Endothelial cell of umbilical vein (primary cell): ENCODE measurements around the gene VPS26C. TPM values are rescaled to one million over a fixed set of nuclear protein-coding genes. Genes with fewer than 3 reads are reported as not detected.

Experiments
- BruUV-seq: library from RNA; stranded (reverse); fragments of 400-500 nt; replicated peaks from 2 replicates; lab custom pipeline; 2021; lab: Mats Ljungman, UMichigan
- CTCF ChIA-PET: fragments of 300-600, 350-600 bp; sonication (Branson Sonifier 250); formaldehyde crosslinking; loops from one replicate; lab custom pipeline; 2021; ENCODE audit warnings: antibody characterized with exemption, inconsistent platforms; lab: Charles Lee
- POLR2A ChIA-PET: fragments of 300-600, 350-600 bp; sonication (Branson Sonifier 250); formaldehyde crosslinking; loops from one replicate; lab custom pipeline; 2021; ENCODE audit warnings: antibody characterized with exemption, inconsistent platforms; lab: Charles Lee
- DNase-seq: peaks from one replicate; pipeline ENCODE4 v3.0.0-alpha.2; 2011; ENCODE audit warnings: low read depth, low spot score
- FAIRE-seq: peaks from 2 replicates; lab custom pipeline; 2011; peaks lifted over from hg19 to GRCh38; lab: Jason Lieb, UNC
- H2AFZ ChIP-seq: 2 replicates; pipeline ENCODE4 v1.6.0; 2012; ENCODE audit warnings: low read depth, low read length, control low read depth, inconsistent platforms
- H3K27ac ChIP-seq: 2 replicates; pipeline ENCODE4 v1.5.1; 2011; ENCODE audit warnings: low read depth, mild to moderate bottlenecking, control low read depth, low read length, moderate library complexity; ENCODE audit not compliant: insufficient read depth
- H3K27me3 ChIP-seq, 2 experiments: 2 replicates each; pipeline versions ENCODE4 v1.6.0 to v1.6.1; 2011; ENCODE audit warnings: low read length in 2 of 2, mixed read lengths in 1 of 2; ENCODE audit not compliant: control insufficient read depth in 2 of 2, insufficient read depth in 2 of 2
- H3K36me3 ChIP-seq, 2 experiments: 2 replicates in 1 of 2; 3 replicates in 1 of 2; pipeline ENCODE4 v1.5.1; 2011; ENCODE audit warnings: low read length in 2 of 2, mild to moderate bottlenecking in 1 of 2, moderate library complexity in 1 of 2; ENCODE audit not compliant: control insufficient read depth in 2 of 2, insufficient read depth in 2 of 2; ENCODE audit errors: extremely low read depth in 1 of 2
- H3K4me1 ChIP-seq: 3 replicates; pipeline ENCODE4 v1.5.1; 2011; ENCODE audit warnings: mild to moderate bottlenecking, low read length; ENCODE audit not compliant: control insufficient read depth, insufficient read depth; ENCODE audit errors: extremely low read depth
- H3K4me2 ChIP-seq: 2 replicates; pipeline ENCODE4 v1.6.1; 2011; ENCODE audit warnings: low read length, control low read depth, mixed read lengths; ENCODE audit not compliant: insufficient read depth
- H3K4me3 ChIP-seq, 3 experiments: fragments of 200-600 bp in 1 of 3; sonication (generic), shearing (Covaris generic) in 1 of 3; replicated peaks in 1 of 3; 2 replicates each; pipeline ENCODE4 v1.5.1; 2011 to 2016; ENCODE audit warnings: control low read depth in 3 of 3, low read length in 3 of 3, mild to moderate bottlenecking in 2 of 3, inconsistent platforms in 1 of 3, low read depth in 1 of 3, moderate library complexity in 1 of 3; ENCODE audit not compliant: insufficient read depth in 1 of 3
- H3K79me2 ChIP-seq: 2 replicates; pipeline ENCODE4 v1.6.0; 2012; ENCODE audit warnings: low read length, inconsistent platforms; ENCODE audit not compliant: control insufficient read depth, insufficient read depth
- H3K9ac ChIP-seq: replicated peaks from 2 replicates; pipeline ENCODE3; 2011; ENCODE audit warnings: low read length, control low read depth; ENCODE audit not compliant: insufficient read depth; ENCODE audit errors: extremely low read depth
- H3K9me1 ChIP-seq: replicated peaks from 3 replicates; pipeline ENCODE4 v1.6.0; 2011; ENCODE audit warnings: mild to moderate bottlenecking, low read length; ENCODE audit not compliant: control insufficient read depth, insufficient read depth; ENCODE audit errors: extremely low read depth
- H3K9me3 ChIP-seq: replicated peaks from 2 replicates; pipeline ENCODE4 v1.5.1; 2012; ENCODE audit warnings: low read length, inconsistent platforms; ENCODE audit not compliant: control insufficient read depth, insufficient read depth
- H4K20me1 ChIP-seq: replicated peaks from 2 replicates; pipeline ENCODE3; 2011; ENCODE audit warnings: mild to moderate bottlenecking, low read length; ENCODE audit not compliant: control insufficient read depth, insufficient read depth; ENCODE audit errors: extremely low read depth
- EZH2 ChIP-seq: IDR thresholded peaks from 2 replicates; pipeline ENCODE4 v1.6.1; 2012; ENCODE audit warnings: borderline replicate concordance, low read depth, mild to moderate bottlenecking, moderate library complexity, low read length, inconsistent platforms; ENCODE audit not compliant: severe bottlenecking
- FOS ChIP-seq: IDR thresholded peaks from 2 replicates; pipeline ENCODE4 v1.6.1; 2011; ENCODE audit warnings: mild to moderate bottlenecking, low read length, moderate library complexity, borderline replicate concordance; ENCODE audit not compliant: insufficient read depth
- GATA2 ChIP-seq: IDR thresholded peaks from 2 replicates; pipeline ENCODE4 v1.7.0; 2011; ENCODE audit warnings: low read depth, mild to moderate bottlenecking, moderate library complexity, mixed read lengths, low read length; ENCODE audit not compliant: insufficient read length, insufficient read depth
- JUN ChIP-seq: IDR thresholded peaks from 2 replicates; pipeline ENCODE4 v1.6.1; 2011; ENCODE audit warnings: borderline replicate concordance, low read depth; ENCODE audit not compliant: insufficient read length, insufficient read depth
- MAX ChIP-seq: IDR thresholded peaks from 2 replicates; pipeline ENCODE4 v1.6.1; 2011; ENCODE audit not compliant: insufficient read depth, insufficient read length
- MYC ChIP-seq: IDR thresholded peaks from one replicate; pipeline ENCODE4 v1.6.1; 2011; ENCODE audit warnings: mild to moderate bottlenecking, low read depth, low read length
- POLR2A ChIP-seq: IDR thresholded peaks from 2 replicates; pipeline ENCODE4 v1.6.1; 2012; ENCODE audit warnings: low read depth, mild to moderate bottlenecking, control low read depth, low read length
- POLR2AphosphoS5 ChIP-seq: IDR thresholded peaks from 2 replicates; pipeline ENCODE4 v1.6.1; 2012; ENCODE audit warnings: low read depth, mild to moderate bottlenecking, control low read depth, low read length, moderate library complexity; ENCODE audit not compliant: insufficient read depth
- dilution Hi-C: fragments of 300-500 bp; cut with MboI; formaldehyde crosslinking; loops from one replicate; pipeline ENCODE4 v1.15.0; 2019; ENCODE audit warnings: low sequenced_read_pairs; ENCODE audit not compliant: extremely low pct_ligation_motif_present
- intact Hi-C: fragments of 100-400 bp; cut with micrococcal nuclease; formaldehyde crosslinking; loops from one replicate; pipeline ENCODE4 v1.10.0; 2022
- polyA plus RNA-seq, 4 experiments: library from polyadenylated mRNA; depleted of rRNA in 3 of 4; stranded (reverse) in 3 of 4; unstranded in 1 of 4; fragments of >200 nt; gene quantifications; 2 replicates each; pipeline versions ENCODE4 v1.2.1 to v1.2.3, GENCODE V29; 2011 to 2012; ENCODE audit warnings: missing spikeins in 1 of 4
- total RNA-seq: library from RNA; stranded (reverse); gene quantifications from 2 replicates; pipeline ENCODE4 v1.2.3, GENCODE V29; 2021
- TF ChIP-seq, protein P1 (sequence below), 2 donors: IDR thresholded peaks; 1 replicate in 1 of 2; 2 replicates in 1 of 2; pipeline ENCODE4 v1.5.1; 2011; ENCODE audit warnings: low read length in 2 of 2, mild to moderate bottlenecking in 2 of 2, moderate library complexity in 2 of 2, control low read depth in 1 of 2, inconsistent platforms in 1 of 2, low read depth in 1 of 2; ENCODE audit not compliant: insufficient read depth in 1 of 2; ENCODE audit errors: extremely low read depth in 1 of 2

The VPS26C gene
- total and polyA plus RNA-seq, 2 donors (not counting 3 experiments of a cell fraction or from before 2014, with no cell fraction given): 35.2 to 53.7 TPM

GRCh38 chr21:37297364-37297763 lies 30.2 kb upstream of the VPS26C start:
- intact Hi-C loops (no loop called here), dilution Hi-C loops (no loop called here)
- Histone ChIP-seq H3K9ac (no peak overlapping the region), H4K20me1 (no peaks in the 10 kb centered on the region), H3K36me3 (no peaks in the 10 kb centered on the region), H3K4me2 (no peak overlapping the region), H3K27ac (no peak overlapping the region), H3K79me2 (no peaks in the 10 kb centered on the region), H3K27me3 (peaks cover 0 to 2% of the 10 kb centered on the region in 2 experiments), H3K9me3 (no peaks in the 10 kb centered on the region), H2AFZ (no peak overlapping the region), H3K9me1 (no peaks in the 10 kb centered on the region), H3K4me1 (peaks cover 17% of the 10 kb centered on the region), H3K4me3 (no peak overlapping the region)
- no peak for TF ChIP-seq GATA2
- no peak for TF ChIP-seq EZH2
- no peak for TF ChIP-seq MYC
- no peak for TF ChIP-seq MAX
- TF ChIP-seq JUN: no peak
- TF ChIP-seq POLR2A: no peak
- no peak for TF ChIP-seq FOS
- TF ChIP-seq, protein P1, sequence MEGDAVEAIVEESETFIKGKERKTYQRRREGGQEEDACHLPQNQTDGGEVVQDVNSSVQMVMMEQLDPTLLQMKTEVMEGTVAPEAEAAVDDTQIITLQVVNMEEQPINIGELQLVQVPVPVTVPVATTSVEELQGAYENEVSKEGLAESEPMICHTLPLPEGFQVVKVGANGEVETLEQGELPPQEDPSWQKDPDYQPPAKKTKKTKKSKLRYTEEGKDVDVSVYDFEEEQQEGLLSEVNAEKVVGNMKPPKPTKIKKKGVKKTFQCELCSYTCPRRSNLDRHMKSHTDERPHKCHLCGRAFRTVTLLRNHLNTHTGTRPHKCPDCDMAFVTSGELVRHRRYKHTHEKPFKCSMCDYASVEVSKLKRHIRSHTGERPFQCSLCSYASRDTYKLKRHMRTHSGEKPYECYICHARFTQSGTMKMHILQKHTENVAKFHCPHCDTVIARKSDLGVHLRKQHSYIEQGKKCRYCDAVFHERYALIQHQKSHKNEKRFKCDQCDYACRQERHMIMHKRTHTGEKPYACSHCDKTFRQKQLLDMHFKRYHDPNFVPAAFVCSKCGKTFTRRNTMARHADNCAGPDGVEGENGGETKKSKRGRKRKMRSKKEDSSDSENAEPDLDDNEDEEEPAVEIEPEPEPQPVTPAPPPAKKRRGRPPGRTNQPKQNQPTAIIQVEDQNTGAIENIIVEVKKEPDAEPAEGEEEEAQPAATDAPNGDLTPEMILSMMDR (IDR thresholded peaks at IDR 0.05; ENCODE audit: extremely low read depth in 1 of 2, insufficient read depth in 1 of 2, low read depth in 1 of 2, low read length in 2 of 2): no peak
- TF ChIP-seq POLR2AphosphoS5: no peak
- DNase-seq (no peak), FAIRE-seq (no peak)
- POLR2A ChIA-PET: no interaction called here
- BruUV-seq: no TSS peak
- CTCF ChIA-PET: no interaction called here
